ENCODE measurements around the gene SREBF2. TPM values are rescaled to one million over a fixed set of nuclear protein-coding genes. Genes with fewer than 3 reads are reported as not detected.
A peak's percentile ranks its signal among the peaks of the same experiment; 100 is the strongest.

Gene SREBF2
- total and polyA plus RNA-seq, 2 donors (not counting 3 experiments of a cell fraction or from before 2014, with no cell fraction given): 101 to 136 TPM

- CTCF ChIA-PET: interaction anchor here (1.3 to 2.2 kb wide), 5 partner anchors 19 to 129 kb away, joined by 3 to 19 read pairs (median 4); no protein-coding TSS in a partner anchor
- Histone ChIP-seq H3K79me2 (ENCODE audit: control insufficient read depth, insufficient read depth, low read length) (no peaks in the 10 kb centered on the region), H3K4me2 (ENCODE audit: insufficient read depth, low read length) (no peak overlapping the region), H3K4me1 (ENCODE audit: control insufficient read depth, extremely low read depth, insufficient read depth, low read length) (peaks cover 3% of the 10 kb centered on the region), H4K20me1 (replicated peaks; ENCODE audit: control insufficient read depth, extremely low read depth, insufficient read depth, low read length) (no peaks in the 10 kb centered on the region), H3K36me3 (ENCODE audit: control insufficient read depth in 2 of 2, extremely low read depth in 1 of 2, insufficient read depth in 2 of 2, low read length in 2 of 2) (no peaks in the 10 kb centered on the region), H3K9ac (replicated peaks; ENCODE audit: extremely low read depth, insufficient read depth, low read length) (no peak overlapping the region), H2AFZ (ENCODE audit: low read depth, low read length) (no peak overlapping the region), H3K27me3 (ENCODE audit: control insufficient read depth in 2 of 2, insufficient read depth in 2 of 2, low read length in 2 of 2) (no peaks in the 10 kb centered on the region), H3K9me3 (replicated peaks; ENCODE audit: control insufficient read depth, insufficient read depth, low read length) (no peaks in the 10 kb centered on the region), H3K4me3 (replicated peaks in 1 of 3; ENCODE audit: insufficient read depth in 1 of 3, low read depth in 1 of 3, low read length in 3 of 3) (no peak overlapping the region), H3K9me1 (replicated peaks; ENCODE audit: control insufficient read depth, extremely low read depth, insufficient read depth, low read length) (no peaks in the 10 kb centered on the region), H3K27ac (ENCODE audit: insufficient read depth, low read depth, low read length) (no peak overlapping the region)
- POLR2A ChIA-PET: no interaction called here
- intact Hi-C loops (cut with micrococcal nuclease) (no loop called here), dilution Hi-C loops (cut with MboI; ENCODE audit: extremely low pct_ligation_motif_present, low sequenced_read_pairs) (no loop called here)
- no peak for TF ChIP-seq CTCF (IDR thresholded peaks at IDR 0.05; ENCODE audit: extremely low read depth in 1 of 2, insufficient read depth in 1 of 2, low read depth in 1 of 2, low read length in 2 of 2)
- no peak for TF ChIP-seq JUN (IDR thresholded peaks at IDR 0.05; ENCODE audit: borderline replicate concordance, insufficient read depth, insufficient read length, low read depth)
- peak; percentile 30 for DNase-seq (ENCODE audit: low read depth, low spot score)
- no peak for FAIRE-seq
- BruUV-seq (replicated peaks): no TSS peak
Observed at GRCh38 chr22:41825376-41825775, 7.5 kb upstream of the SREBF2 start.

- ChIA-PET CTCF (interaction anchor here (1.2 to 2.2 kb wide), 6 partner anchors 20 to 129 kb away, joined by 3 to 19 read pairs (median 4); no protein-coding TSS in a partner anchor), POLR2A (no interaction called here)
- no peak overlapping the region for H3K27ac ChIP-seq (ENCODE audit: insufficient read depth, low read depth, low read length)
- no peak overlapping the region for H2AFZ ChIP-seq (ENCODE audit: low read depth, low read length)
- dilution Hi-C loops (cut with MboI; ENCODE audit: extremely low pct_ligation_motif_present, low sequenced_read_pairs) (no loop called here), intact Hi-C loops (cut with micrococcal nuclease) (no loop called here)
- H3K36me3 ChIP-seq (ENCODE audit: control insufficient read depth in 2 of 2, extremely low read depth in 1 of 2, insufficient read depth in 2 of 2, low read length in 2 of 2): no peaks in the 10 kb centered on the region
- no peaks in the 10 kb centered on the region for H3K27me3 ChIP-seq (ENCODE audit: control insufficient read depth in 2 of 2, insufficient read depth in 2 of 2, low read length in 2 of 2)
- H3K4me3 ChIP-seq (replicated peaks in 1 of 3; ENCODE audit: insufficient read depth in 1 of 3, low read depth in 1 of 3, low read length in 3 of 3): no peak overlapping the region
- no peak overlapping the region for H3K4me2 ChIP-seq (ENCODE audit: insufficient read depth, low read length)
- no peaks in the 10 kb centered on the region for H3K9me1 ChIP-seq (replicated peaks; ENCODE audit: control insufficient read depth, extremely low read depth, insufficient read depth, low read length)
- H3K4me1 ChIP-seq (ENCODE audit: control insufficient read depth, extremely low read depth, insufficient read depth, low read length): peaks cover 3% of the 10 kb centered on the region
- no peaks in the 10 kb centered on the region for H3K79me2 ChIP-seq (ENCODE audit: control insufficient read depth, insufficient read depth, low read length)
- H3K9ac ChIP-seq (replicated peaks; ENCODE audit: extremely low read depth, insufficient read depth, low read length): no peak overlapping the region
- DNase-seq (ENCODE audit: low read depth, low spot score) (no peak), FAIRE-seq (no peak)
- H4K20me1 ChIP-seq (replicated peaks; ENCODE audit: control insufficient read depth, extremely low read depth, insufficient read depth, low read length): no peaks in the 10 kb centered on the region
- BruUV-seq (replicated peaks): no TSS peak
- TF ChIP-seq CTCF (IDR thresholded peaks at IDR 0.05; ENCODE audit: extremely low read depth in 1 of 2, insufficient read depth in 1 of 2, low read depth in 1 of 2, low read length in 2 of 2) (no peak), FOS (IDR thresholded peaks at IDR 0.05; ENCODE audit: borderline replicate concordance, insufficient read depth, low read length) (no peak), EZH2 (IDR thresholded peaks at IDR 0.05; ENCODE audit: borderline replicate concordance, low read depth, low read length, severe bottlenecking) (no peak), MAX (IDR thresholded peaks at IDR 0.05; ENCODE audit: insufficient read depth, insufficient read length) (no peak), POLR2AphosphoS5 (IDR thresholded peaks at IDR 0.05; ENCODE audit: insufficient read depth, low read depth, low read length) (no peak), MYC (IDR thresholded peaks at IDR 0.05; ENCODE audit: low read depth, low read length) (no peak)
- H3K9me3 ChIP-seq (replicated peaks; ENCODE audit: control insufficient read depth, insufficient read depth, low read length): no peaks in the 10 kb centered on the region
Observed at GRCh38 chr22:41826021-41826420, 6.9 kb upstream of the SREBF2 start.

All from endothelial cell of umbilical vein (primary cell).